Hematopoietic multipotent progenitor cell treated with erythropoietin and hydrocortisone succinate and interleukin-3 and kit ligand, for 4 days (in vitro differentiated cells): ENCODE measurements around the gene ROR2.

Experiments used
- DNase-seq: peaks from one replicate; pipeline ENCODE4 v3.0.0-alpha.2; 2015

The ROR2 gene

GRCh38 chr9:91789941-91790340 is 160.1 kb downstream of the ROR2 start:
- no peak for DNase-seq

DNA sequence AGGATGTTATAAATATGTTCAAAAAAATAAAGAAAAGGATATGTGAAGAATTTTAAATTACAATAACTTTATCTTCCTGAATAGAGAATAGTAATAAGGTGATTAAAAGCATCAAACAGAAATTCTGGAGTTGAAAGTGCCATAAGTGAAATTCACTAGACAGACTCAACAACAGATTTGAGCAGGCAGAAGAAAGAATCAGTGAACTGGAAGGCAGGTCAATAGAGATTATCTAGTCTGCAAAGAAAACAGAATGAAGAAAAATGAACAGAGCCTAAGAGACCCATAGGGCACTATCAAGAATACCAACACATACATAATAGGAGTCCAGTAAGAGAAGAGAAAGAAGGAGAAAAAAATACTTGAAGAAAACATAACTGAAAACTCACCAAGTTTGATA is 162.1 kb downstream of the ROR2 start:
- DNase-seq: no peak

DNA sequence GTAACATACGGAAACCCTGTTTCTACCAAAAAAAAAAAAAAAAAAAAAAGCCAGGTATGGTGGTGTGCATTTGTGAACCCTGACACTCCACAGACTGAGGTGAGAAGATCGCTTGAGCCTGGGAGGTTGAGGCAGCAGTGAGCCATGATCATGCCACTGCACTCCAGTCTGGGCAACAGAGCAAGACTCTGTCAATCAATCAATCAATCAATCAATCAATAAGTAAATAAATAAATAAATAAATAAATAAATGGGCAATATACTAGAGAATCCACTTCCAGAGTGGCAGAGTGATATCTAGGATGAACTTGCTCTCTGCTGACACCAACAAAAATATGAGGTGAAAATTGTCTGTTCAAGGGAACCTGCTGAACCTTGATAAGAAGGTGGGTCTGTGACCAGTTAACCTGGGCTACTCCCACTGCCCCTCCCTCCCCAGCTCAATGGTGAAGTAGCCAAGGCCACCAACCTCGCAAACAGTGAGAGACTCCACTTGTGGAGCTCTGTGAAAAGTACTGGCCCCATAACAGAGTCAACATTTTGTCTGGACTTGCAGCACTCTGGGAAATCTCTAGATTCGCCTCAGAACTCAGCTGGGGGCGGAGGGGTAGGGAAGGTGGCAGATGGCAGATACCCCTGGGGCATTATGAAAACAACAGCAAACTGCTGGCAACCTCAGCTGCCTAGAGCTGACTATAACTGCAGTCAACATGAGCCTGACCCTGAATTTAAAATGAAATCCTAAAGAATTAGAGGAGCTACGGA is 163.7 kb downstream of the ROR2 start:
- peak; percentile 8 for DNase-seq

DNA sequence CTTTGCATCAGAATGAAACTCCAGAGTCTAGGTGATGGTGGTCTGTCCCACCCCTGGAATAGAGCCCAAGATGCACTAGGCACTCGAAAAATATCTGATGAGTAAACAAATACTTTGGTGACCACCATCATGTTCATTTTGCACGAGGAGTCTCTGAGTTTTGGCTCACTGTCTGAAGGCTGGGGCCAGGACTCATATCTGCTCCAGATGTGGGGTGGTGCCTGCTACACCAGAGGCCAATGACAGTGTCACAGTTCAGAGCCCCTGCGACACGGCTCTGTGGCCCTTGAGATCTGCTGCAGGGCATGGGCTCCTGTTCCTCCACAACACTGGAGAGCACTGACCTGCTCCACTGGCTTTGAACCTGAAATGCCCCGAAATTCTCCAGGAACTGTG is 164.6 kb downstream of the ROR2 start:
- peak; percentile 7 for DNase-seq

- no peak for DNase-seq
Measured at GRCh38 chr9:91784673-91785446, 165.2 kb downstream of the ROR2 start.

- DNase-seq: no peak
Measured at GRCh38 chr9:91783876-91784672, 166.0 kb downstream of the ROR2 start.

- no peak for DNase-seq
Measured at GRCh38 chr9:91783411-91783810, 166.6 kb downstream of the ROR2 start.

DNA sequence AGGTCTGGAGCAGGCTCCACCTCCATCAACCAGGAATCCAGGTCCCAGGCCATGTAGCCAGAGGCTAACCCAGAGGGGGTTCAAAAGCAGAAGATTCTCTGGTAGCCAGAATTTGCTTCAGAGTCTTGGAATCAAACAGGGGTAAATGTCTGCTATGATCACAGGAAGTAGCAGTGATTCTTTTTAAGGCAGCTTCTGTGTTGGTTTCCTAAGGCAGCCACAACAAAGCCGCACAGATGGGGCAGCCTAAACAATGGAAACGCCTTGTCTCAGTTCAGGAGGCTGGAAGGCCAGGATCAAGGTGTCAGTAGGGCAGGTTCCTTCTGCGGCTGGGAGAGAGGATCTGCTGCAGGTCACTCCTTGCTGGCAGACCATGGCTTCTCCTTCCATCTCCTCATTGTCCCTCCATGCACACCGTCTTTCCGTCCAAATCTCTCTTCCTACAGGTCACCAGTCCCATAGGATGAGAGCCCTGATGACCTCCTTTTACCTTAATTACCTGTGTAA is 167.3 kb downstream of the ROR2 start:
- no peak for DNase-seq

DNA sequence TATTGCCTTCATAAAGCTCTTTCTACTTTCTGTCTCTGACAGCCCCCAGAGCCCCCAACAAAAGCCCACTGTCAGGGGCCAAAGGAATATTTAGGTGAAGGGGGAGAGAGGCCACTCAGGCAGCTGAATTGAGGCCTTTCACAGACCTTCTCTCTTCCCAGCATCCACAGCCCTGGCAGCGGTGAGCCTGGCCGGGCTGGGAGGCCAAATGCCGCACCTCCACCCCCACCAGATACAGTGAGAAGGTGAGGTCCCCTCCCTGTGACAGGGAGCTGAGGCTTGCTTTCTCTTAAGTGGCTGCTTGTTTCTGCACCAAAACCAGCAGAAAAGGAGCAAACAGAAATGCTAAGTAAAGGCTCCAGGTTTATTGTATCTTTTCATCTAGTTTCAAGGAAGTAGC is 168.1 kb downstream of the ROR2 start:
- DNase-seq: no peak

DNA sequence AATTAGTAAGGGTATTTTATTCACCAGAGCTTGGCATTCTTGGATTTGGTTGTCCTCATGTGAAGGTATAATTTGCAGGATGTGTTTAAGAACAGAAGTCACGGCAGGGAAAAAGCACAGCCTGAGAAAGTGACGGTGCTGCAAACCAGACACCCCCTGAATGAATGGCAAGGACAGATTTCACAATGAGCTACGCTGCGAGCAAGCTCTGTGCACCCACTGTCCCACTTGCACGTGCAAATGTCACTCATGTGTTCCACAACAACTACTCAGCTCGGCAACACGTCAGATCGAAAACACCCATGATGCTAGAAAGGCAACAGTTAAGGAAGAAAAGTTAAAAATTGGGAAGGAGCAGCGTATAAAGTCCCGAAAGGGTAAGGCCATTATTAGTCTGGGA is 168.9 kb downstream of the ROR2 start:
- DNase-seq: no peak

DNA sequence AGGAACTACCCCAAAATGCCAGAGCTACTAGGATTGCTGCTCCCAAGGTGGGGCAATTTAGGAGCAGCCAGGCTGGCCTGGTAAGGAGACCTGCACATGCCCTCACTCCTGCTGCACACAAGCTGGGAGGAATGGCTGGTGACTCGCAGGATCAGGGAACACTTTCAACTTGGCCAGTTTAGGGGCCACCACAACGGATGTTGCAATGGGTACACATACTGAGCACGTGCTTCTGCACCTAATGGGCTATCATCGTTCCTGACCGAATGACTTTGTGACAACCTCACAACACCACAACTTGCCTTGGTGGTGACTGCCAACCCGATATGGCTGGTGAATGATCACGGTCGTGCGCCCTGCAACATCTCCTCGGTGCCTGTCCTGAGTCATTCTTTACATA is 172.0 kb downstream of the ROR2 start:
- no peak for DNase-seq

- DNase-seq: no peak
Measured at GRCh38 chr9:91777292-91777830, 172.7 kb downstream of the ROR2 start.

DNA sequence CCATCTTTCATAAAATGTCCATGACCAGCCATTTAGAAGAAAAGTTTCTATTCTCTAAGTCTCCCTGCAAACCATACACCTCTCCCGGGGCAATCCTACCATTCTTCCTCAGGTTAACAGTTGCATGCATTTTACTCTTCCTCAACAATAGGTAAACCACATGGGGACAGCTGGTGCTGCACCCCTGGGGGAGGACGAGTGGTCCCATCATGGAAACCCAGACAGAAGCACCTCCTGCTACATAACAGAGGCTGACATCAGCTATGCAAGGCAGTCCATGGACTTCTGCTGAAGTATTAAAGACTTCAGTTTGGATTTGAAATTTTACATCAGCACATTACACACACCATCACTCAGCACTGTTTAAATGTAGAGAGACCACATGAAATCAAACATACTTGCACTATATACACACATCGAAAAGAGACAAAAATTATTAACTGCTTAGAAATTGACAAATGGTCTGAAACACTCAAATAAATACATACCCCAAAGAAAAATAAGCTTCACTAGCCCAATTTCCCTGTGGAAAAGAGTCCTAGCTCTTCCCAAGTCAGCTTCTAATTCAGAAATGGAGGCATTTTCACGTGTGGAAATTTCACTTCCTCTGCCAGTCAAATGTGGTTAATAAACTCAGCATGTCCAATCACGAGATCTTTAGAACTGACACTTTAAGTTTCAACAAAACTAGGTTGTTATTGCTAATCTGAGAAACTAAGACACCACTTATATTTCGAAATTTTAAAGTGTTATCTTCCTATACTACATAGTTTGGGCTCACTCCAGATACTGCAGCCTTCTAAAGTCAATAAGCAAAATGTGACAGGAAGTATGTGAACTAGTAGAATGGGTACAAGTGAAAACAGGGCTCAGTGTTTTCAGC is 173.4 kb downstream of the ROR2 start:
- DNase-seq: peak; percentile 26

DNA sequence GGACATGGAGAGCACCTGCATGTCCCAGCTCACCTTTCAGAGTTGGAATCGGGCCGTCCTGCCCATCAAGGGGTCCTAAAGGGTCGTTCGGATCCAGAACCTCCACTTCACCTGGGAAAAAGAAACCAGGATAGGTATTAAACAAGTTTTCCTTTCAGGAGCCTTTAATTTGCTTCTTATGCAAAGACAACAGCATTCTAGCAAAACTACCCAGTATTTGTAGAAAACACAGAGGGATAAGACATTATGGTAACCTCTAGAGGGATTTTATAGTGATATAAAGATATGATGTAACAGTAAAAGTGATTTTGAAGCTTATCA is 174.4 kb downstream of the ROR2 start:
- no peak for DNase-seq

DNA sequence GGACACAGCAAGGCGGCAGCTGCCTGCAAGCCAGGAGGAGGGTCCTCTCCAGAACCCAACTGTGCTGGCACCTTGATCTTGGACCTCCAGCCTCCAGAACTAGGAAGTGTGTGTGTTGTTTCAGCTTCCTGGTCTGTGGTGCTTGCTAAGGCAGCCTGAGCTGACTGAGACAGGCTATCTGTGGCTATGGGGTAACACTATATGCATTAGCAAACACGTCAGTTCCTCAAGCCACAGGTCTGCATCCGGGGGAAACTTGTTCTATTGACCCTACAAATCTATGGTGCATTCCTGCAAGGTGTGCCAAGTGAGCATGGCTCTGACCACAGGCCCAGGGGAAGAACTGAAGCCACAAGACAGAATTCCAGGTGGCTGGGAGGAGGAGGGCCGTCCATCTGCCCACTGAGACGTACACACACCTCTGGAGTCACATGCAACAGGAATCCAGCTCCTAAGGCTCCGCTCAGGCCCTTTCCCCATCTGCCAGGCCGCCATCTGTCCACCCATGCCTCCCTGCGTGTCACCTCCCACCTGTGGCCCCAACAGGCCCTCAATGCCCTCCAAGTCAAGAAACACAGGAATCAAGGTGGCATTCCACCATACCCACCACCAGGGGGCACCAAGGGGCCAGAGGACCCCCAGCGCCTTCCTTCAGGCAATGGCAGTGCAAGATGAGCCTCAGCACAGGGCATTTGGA is 174.9 kb downstream of the ROR2 start:
- peak; percentile 86 for DNase-seq

DNA sequence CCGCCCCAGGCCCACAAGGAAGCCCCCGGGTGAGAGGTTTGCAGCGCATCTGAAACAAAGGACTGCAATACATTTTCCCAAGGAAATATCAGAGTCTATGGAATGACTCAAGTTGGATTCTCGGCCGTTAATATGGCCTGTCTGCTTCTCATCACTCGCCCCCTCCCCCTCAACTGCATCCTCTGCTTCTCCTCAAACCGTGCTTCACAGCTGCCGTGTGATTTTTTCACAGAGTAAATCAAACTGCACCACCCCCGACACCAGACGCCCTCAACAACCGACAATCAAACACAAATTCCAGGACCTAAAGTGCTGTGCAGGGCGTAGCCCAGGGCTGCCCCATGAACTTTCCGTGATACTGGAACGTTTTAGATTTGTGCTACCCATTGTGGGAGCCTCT is 176.9 kb downstream of the ROR2 start:
- DNase-seq: no peak

- no peak for DNase-seq
Measured at GRCh38 chr9:91771864-91772263, 178.2 kb downstream of the ROR2 start.

DNA sequence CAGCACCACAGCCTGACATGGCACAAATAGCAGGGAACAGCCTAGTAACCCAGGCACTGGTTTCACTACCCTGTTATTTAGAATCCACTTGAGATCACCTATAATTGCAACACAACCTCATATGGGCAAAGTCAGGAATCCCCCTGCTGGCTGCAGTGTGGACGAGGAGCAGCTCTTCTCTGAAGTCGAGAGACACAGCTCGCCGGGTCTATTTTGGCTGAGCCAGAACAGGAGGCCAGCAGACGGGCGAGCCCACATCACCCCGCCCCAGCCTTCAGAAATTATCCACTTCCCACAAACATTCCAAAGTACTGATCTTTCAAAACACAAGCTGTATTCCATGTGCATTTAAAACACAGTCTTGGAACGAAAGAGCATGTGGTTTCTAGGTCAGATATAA is 179.0 kb downstream of the ROR2 start:
- peak; percentile 28 for DNase-seq

DNA sequence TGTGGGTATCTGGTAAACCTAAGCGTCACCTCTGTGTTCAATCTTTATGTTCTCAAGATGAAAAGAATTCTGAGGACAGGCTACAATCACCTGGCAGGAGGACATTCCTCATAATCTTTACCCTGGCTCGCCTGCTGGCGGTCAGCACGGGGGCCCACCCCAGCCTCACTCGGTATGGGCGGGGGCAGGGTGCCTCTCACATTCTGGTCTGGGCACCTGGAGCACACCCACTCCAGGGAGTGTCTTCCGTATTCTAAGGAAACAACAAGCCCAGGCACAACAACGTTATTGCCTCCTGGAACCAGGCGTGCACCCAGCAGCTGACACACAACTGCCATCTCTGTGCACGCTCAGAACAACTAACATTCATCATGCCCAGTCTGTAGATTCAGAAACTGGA is 179.8 kb downstream of the ROR2 start:
- DNase-seq: no peak

DNA sequence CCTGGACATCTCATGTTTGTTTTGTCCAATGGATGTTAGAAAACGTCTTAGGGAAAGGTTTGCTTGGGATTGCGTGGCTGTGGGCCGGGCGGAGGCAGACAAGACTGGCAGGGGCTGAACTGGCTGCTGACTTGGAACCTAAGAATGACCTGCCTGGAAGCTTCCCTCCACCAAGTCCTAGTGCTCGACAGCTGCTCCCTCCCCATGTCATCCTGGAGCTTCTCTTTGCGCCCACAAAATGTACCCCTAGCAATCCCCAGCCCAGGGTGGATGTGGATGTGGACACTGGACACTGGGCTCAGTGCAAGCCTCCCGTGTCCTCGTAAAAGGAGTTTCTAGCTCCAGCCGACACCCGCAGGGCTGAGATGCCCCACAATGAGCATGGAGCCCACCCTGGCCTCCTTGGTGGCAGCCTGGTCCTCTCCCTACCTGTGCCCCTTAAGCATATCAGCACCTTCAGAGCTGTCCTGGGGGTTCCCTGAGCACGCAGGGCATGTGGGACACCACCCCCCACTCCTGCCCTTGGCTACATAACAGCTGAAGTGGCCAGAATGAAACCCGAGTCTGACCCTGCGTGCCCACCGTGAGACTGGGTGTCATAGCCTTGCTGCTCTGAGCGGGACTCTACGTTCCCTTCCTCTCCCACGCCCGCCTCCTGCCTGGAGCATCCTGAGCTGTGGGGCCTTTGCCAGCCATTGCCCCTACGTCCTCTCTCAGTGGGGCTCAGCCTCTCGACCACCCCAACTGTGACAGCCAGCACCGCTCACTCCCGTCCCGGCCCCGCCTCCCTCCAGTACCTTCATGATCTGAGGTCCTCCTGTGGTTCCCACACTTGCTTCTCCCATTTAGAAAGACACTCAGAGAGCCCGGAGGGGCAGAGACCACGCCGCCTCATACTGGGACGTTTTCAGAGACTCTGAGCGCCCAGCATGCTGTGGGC is 180.8 kb downstream of the ROR2 start:
- DNase-seq: no peak
